HL-60 (cell line): ENCODE results near the gene DENND6A.

Experiments
- CTCF ChIP-seq: IDR thresholded peaks from one replicate; pipeline ENCODE4 v1.5.1; 2011; ENCODE audit warnings: low read length, control low read depth, inconsistent platforms; ENCODE audit not compliant: insufficient read depth
- POLR2AphosphoS5 ChIP-seq: IDR thresholded peaks from 2 replicates; pipeline ENCODE4 v1.6.1; 2012; ENCODE audit warnings: low read depth
- SPI1 ChIP-seq: IDR thresholded peaks from 2 replicates; pipeline ENCODE4 v1.6.1; 2012; ENCODE audit warnings: low read depth, mild to moderate bottlenecking, borderline replicate concordance

GRCh38 chr3:57673156-57673555 is 19.7 kb downstream of the DENND6A start:
- no peak for TF ChIP-seq POLR2AphosphoS5
- TF ChIP-seq CTCF, result no peak
- TF ChIP-seq SPI1, result peak; percentile 93
